Measurements from ENCODE around the gene FKBP15. TPM values are rescaled to one million over a fixed set of nuclear protein-coding genes. Genes with fewer than 3 reads are reported as not detected.

The FKBP15 gene
- total and polyA plus RNA-seq, 2 experiments from 2014 or later = 7.9 to 14.9 TPM

GRCh38 chr9:113158446-113158845, 62.6 kb downstream of the FKBP15 start:
- H3K36me3 ChIP-seq (ENCODE audit: insufficient read depth) = peaks cover 3% of the 10 kb centered on the region; the same call in 1 of the 2 replicates
- H4K20me1 ChIP-seq (replicated peaks; ENCODE audit: insufficient read depth) = no peaks in the 10 kb centered on the region; the same call in 1 of the 2 replicates
- Mint-ChIP-seq H3K27me3 (ENCODE audit: insufficient read depth, low read depth, poor library complexity) (peaks cover 2% of the 10 kb centered on the region), H3K36me3 (ENCODE audit: low read depth) (peaks cover 4% of the 10 kb centered on the region; the same call in 2 of the 3 replicates), H3K4me3 (no peak overlapping the region), H3K27ac (no peak overlapping the region), H3K9me3 (no peaks in the 10 kb centered on the region), H3K4me1 (peaks cover 42% of the 10 kb centered on the region)
- no peak overlapping the region for H2AFZ ChIP-seq
- DNase-seq (ENCODE audit: low spot score) (no peak), ATAC-seq (no peak)
- H3K4me2 ChIP-seq = no peak overlapping the region
- H3K4me3 ChIP-seq = no peak overlapping the region
- no peaks in the 10 kb centered on the region; the same call in 1 of the 2 replicates for H3K9me2 ChIP-seq (ENCODE audit: insufficient read depth)
- peaks cover 21% of the 10 kb centered on the region for H3K4me1 ChIP-seq (ENCODE audit: insufficient read depth)
- H3K27ac ChIP-seq (ENCODE audit: low read depth) = no peak overlapping the region
- no peaks in the 10 kb centered on the region for H3K27me3 ChIP-seq (ENCODE audit: insufficient read depth)
- no peaks in the 10 kb centered on the region for H3F3A ChIP-seq (replicated peaks; ENCODE audit: low read depth)
- no peaks in the 10 kb centered on the region for H3K79me2 ChIP-seq (replicated peaks; ENCODE audit: insufficient read depth)
- TF ChIP-seq STAT1 (IDR thresholded peaks at IDR 0.05; ENCODE audit: unreplicated experiment) = no peak
- no peak for TF ChIP-seq JUNB (IDR thresholded peaks at IDR 0.05; ENCODE audit: unreplicated experiment)
- no peak for TF ChIP-seq POLR2AphosphoS5 (IDR thresholded peaks at IDR 0.05; ENCODE audit: low read depth)
- no peak for TF ChIP-seq EZH2 (IDR thresholded peaks at IDR 0.05; ENCODE audit: low read depth, unreplicated experiment)
- TF ChIP-seq CREB1 (CRISPR knock-in tag; IDR thresholded peaks at IDR 0.05; ENCODE audit: low read depth) = no peak
- TF ChIP-seq NANOG (IDR thresholded peaks at IDR 0.05; ENCODE audit: borderline replicate concordance) = no peak
- TF ChIP-seq ZNF462 (CRISPR knock-in tag; IDR thresholded peaks at IDR 0.05) = no peak
- no peak for TF ChIP-seq ZNF114 (CRISPR knock-in tag; IDR thresholded peaks at IDR 0.05)
- no peak for TF ChIP-seq ETS1 (IDR thresholded peaks at IDR 0.05)
- TF ChIP-seq CTCF (conservative IDR thresholded peaks at IDR 0.05; ENCODE audit: low read depth in 2 of 2) = no peak
- TF ChIP-seq ZNF331 (CRISPR knock-in tag; IDR thresholded peaks at IDR 0.05; ENCODE audit: low read depth) = no peak
- TF ChIP-seq EZH2phosphoT487 (IDR thresholded peaks at IDR 0.05; ENCODE audit: unreplicated experiment) = no peak
- no peak for TF ChIP-seq REST (IDR thresholded peaks at IDR 0.05; ENCODE audit: unreplicated experiment)

Data from GM23338 (cell line).